Endothelial cell of umbilical vein (primary cell): Measurements from ENCODE around the gene ADGRD2. TPM values are rescaled to one million over a fixed set of nuclear protein-coding genes. Genes with fewer than 3 reads are reported as not detected.

Experiments used
- BruUV-seq: library from RNA; stranded (reverse); fragments of 400-500 nt; replicated peaks from 2 replicates; lab custom pipeline; 2021; lab: Mats Ljungman, UMichigan
- CTCF ChIA-PET: fragments of 300-600, 350-600 bp; sonication (Branson Sonifier 250); formaldehyde crosslinking; loops from one replicate; lab custom pipeline; 2021; ENCODE audit warnings: antibody characterized with exemption, inconsistent platforms; lab: Charles Lee
- POLR2A ChIA-PET: fragments of 300-600, 350-600 bp; sonication (Branson Sonifier 250); formaldehyde crosslinking; loops from one replicate; lab custom pipeline; 2021; ENCODE audit warnings: antibody characterized with exemption, inconsistent platforms; lab: Charles Lee
- DNase-seq: peaks from one replicate; pipeline ENCODE4 v3.0.0-alpha.2; 2011; ENCODE audit warnings: low read depth, low spot score
- FAIRE-seq: peaks from 2 replicates; lab custom pipeline; 2011; peaks lifted over from hg19 to GRCh38; lab: Jason Lieb, UNC
- H2AFZ ChIP-seq: 2 replicates; pipeline ENCODE4 v1.6.0; 2012; ENCODE audit warnings: low read depth, low read length, control low read depth, inconsistent platforms
- H3K27ac ChIP-seq: 2 replicates; pipeline ENCODE4 v1.5.1; 2011; ENCODE audit warnings: low read depth, mild to moderate bottlenecking, control low read depth, low read length, moderate library complexity; ENCODE audit not compliant: insufficient read depth
- H3K27me3 ChIP-seq, 2 experiments: 2 replicates each; pipeline versions ENCODE4 v1.6.0 to v1.6.1; 2011; ENCODE audit warnings: low read length in 2 of 2, mixed read lengths in 1 of 2; ENCODE audit not compliant: control insufficient read depth in 2 of 2, insufficient read depth in 2 of 2
- H3K36me3 ChIP-seq, 2 experiments: 2 replicates in 1 of 2; 3 replicates in 1 of 2; pipeline ENCODE4 v1.5.1; 2011; ENCODE audit warnings: low read length in 2 of 2, mild to moderate bottlenecking in 1 of 2, moderate library complexity in 1 of 2; ENCODE audit not compliant: control insufficient read depth in 2 of 2, insufficient read depth in 2 of 2; ENCODE audit errors: extremely low read depth in 1 of 2
- H3K4me1 ChIP-seq: 3 replicates; pipeline ENCODE4 v1.5.1; 2011; ENCODE audit warnings: mild to moderate bottlenecking, low read length; ENCODE audit not compliant: control insufficient read depth, insufficient read depth; ENCODE audit errors: extremely low read depth
- H3K4me2 ChIP-seq: 2 replicates; pipeline ENCODE4 v1.6.1; 2011; ENCODE audit warnings: low read length, control low read depth, mixed read lengths; ENCODE audit not compliant: insufficient read depth
- H3K4me3 ChIP-seq, 3 experiments: fragments of 200-600 bp in 1 of 3; sonication (generic), shearing (Covaris generic) in 1 of 3; replicated peaks in 1 of 3; 2 replicates each; pipeline ENCODE4 v1.5.1; 2011 to 2016; ENCODE audit warnings: control low read depth in 3 of 3, low read length in 3 of 3, mild to moderate bottlenecking in 2 of 3, inconsistent platforms in 1 of 3, low read depth in 1 of 3, moderate library complexity in 1 of 3; ENCODE audit not compliant: insufficient read depth in 1 of 3
- H3K79me2 ChIP-seq: 2 replicates; pipeline ENCODE4 v1.6.0; 2012; ENCODE audit warnings: low read length, inconsistent platforms; ENCODE audit not compliant: control insufficient read depth, insufficient read depth
- H3K9ac ChIP-seq: replicated peaks from 2 replicates; pipeline ENCODE3; 2011; ENCODE audit warnings: low read length, control low read depth; ENCODE audit not compliant: insufficient read depth; ENCODE audit errors: extremely low read depth
- H3K9me1 ChIP-seq: replicated peaks from 3 replicates; pipeline ENCODE4 v1.6.0; 2011; ENCODE audit warnings: mild to moderate bottlenecking, low read length; ENCODE audit not compliant: control insufficient read depth, insufficient read depth; ENCODE audit errors: extremely low read depth
- H3K9me3 ChIP-seq: replicated peaks from 2 replicates; pipeline ENCODE4 v1.5.1; 2012; ENCODE audit warnings: low read length, inconsistent platforms; ENCODE audit not compliant: control insufficient read depth, insufficient read depth
- H4K20me1 ChIP-seq: replicated peaks from 2 replicates; pipeline ENCODE3; 2011; ENCODE audit warnings: mild to moderate bottlenecking, low read length; ENCODE audit not compliant: control insufficient read depth, insufficient read depth; ENCODE audit errors: extremely low read depth
- EZH2 ChIP-seq: IDR thresholded peaks from 2 replicates; pipeline ENCODE4 v1.6.1; 2012; ENCODE audit warnings: borderline replicate concordance, low read depth, mild to moderate bottlenecking, moderate library complexity, low read length, inconsistent platforms; ENCODE audit not compliant: severe bottlenecking
- FOS ChIP-seq: IDR thresholded peaks from 2 replicates; pipeline ENCODE4 v1.6.1; 2011; ENCODE audit warnings: mild to moderate bottlenecking, low read length, moderate library complexity, borderline replicate concordance; ENCODE audit not compliant: insufficient read depth
- GATA2 ChIP-seq: IDR thresholded peaks from 2 replicates; pipeline ENCODE4 v1.7.0; 2011; ENCODE audit warnings: low read depth, mild to moderate bottlenecking, moderate library complexity, mixed read lengths, low read length; ENCODE audit not compliant: insufficient read length, insufficient read depth
- JUN ChIP-seq: IDR thresholded peaks from 2 replicates; pipeline ENCODE4 v1.6.1; 2011; ENCODE audit warnings: borderline replicate concordance, low read depth; ENCODE audit not compliant: insufficient read length, insufficient read depth
- MYC ChIP-seq: IDR thresholded peaks from one replicate; pipeline ENCODE4 v1.6.1; 2011; ENCODE audit warnings: mild to moderate bottlenecking, low read depth, low read length
- POLR2AphosphoS5 ChIP-seq: IDR thresholded peaks from 2 replicates; pipeline ENCODE4 v1.6.1; 2012; ENCODE audit warnings: low read depth, mild to moderate bottlenecking, control low read depth, low read length, moderate library complexity; ENCODE audit not compliant: insufficient read depth
- dilution Hi-C: fragments of 300-500 bp; cut with MboI; formaldehyde crosslinking; loops from one replicate; pipeline ENCODE4 v1.15.0; 2019; ENCODE audit warnings: low sequenced_read_pairs; ENCODE audit not compliant: extremely low pct_ligation_motif_present
- intact Hi-C: fragments of 100-400 bp; cut with micrococcal nuclease; formaldehyde crosslinking; loops from one replicate; pipeline ENCODE4 v1.10.0; 2022
- polyA plus RNA-seq, 4 experiments: library from polyadenylated mRNA; depleted of rRNA in 3 of 4; stranded (reverse) in 3 of 4; unstranded in 1 of 4; fragments of >200 nt; gene quantifications; 2 replicates each; pipeline versions ENCODE4 v1.2.1 to v1.2.3, GENCODE V29; 2011 to 2012; ENCODE audit warnings: missing spikeins in 1 of 4
- total RNA-seq: library from RNA; stranded (reverse); gene quantifications from 2 replicates; pipeline ENCODE4 v1.2.3, GENCODE V29; 2021
- TF ChIP-seq, protein P1 (sequence below), 2 donors: IDR thresholded peaks; 1 replicate in 1 of 2; 2 replicates in 1 of 2; pipeline ENCODE4 v1.5.1; 2011; ENCODE audit warnings: low read length in 2 of 2, mild to moderate bottlenecking in 2 of 2, moderate library complexity in 2 of 2, control low read depth in 1 of 2, inconsistent platforms in 1 of 2, low read depth in 1 of 2; ENCODE audit not compliant: insufficient read depth in 1 of 2; ENCODE audit errors: extremely low read depth in 1 of 2
- TF ChIP-seq, protein P2 (sequence below): IDR thresholded peaks from 2 replicates; pipeline ENCODE4 v1.6.1; 2011; ENCODE audit not compliant: insufficient read depth, insufficient read length

ADGRD2 gene
- total and polyA plus RNA-seq, 2 donors (not counting 3 experiments of a cell fraction or from before 2014, with no cell fraction given), result not detected

DNA sequence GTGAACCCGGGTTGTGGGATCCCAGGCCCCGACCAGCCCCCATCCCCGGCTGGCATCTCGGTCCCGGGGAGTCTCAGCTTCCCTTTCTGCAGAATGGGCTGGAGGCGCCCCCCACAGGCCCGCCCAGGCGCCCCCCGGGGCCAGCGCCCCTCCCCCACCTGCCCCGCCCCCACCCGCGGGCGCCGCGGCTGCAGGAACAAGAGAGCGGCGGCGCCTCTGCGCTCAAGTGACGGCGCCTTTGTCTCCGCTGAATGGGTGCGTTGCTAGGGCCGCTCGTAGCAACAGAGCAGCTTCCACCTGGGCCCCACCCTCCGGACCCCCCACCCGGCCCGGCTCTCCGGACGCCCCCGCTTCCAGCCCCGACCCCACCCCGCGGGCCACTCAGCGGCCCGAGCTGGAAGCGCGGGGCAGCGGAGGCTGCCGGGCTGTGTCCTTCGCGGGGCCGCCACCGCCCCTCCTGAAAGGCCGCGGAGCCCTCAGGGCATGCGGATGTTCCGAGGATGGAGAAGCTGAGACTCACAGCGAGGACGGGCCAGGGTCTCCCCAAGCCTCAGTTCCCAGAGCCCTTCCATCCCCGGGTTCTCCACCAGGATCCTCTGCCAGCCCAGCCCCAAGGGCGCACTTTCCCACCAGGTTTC lies 27.5 kb downstream of the ADGRD2 start:
- TF ChIP-seq EZH2 (peak; percentile 66), FOS (no peak)
- no peak for DNase-seq

DNA sequence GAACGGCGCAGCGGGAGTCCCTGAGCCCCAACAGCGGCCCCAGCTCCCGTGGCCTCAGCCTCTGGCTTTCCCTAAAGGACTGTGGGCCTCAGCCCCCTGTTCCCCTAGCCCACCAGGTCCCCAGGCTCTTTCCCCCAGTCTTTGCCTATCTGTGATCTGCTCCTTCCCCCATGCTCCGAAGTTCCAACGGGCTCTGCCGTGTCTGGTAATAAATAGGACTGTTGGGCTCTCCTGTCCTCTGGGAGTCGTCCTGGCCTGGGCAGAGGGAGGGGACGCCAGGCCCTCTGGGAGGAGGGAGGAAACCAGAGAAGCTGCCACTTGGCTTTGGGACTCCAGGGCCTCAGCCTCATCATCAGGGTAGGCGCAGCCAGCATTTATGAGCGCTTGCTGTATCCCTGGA lies 28.1 kb downstream of the ADGRD2 start:
- no peaks in the 10 kb centered on the region for H3K79me2 ChIP-seq
- dilution Hi-C loops (no loop called here), intact Hi-C loops (no loop called here)
- TF ChIP-seq POLR2AphosphoS5 (no peak), JUN (no peak), GATA2 (no peak), MYC (no peak)
- TF ChIP-seq, protein P1, sequence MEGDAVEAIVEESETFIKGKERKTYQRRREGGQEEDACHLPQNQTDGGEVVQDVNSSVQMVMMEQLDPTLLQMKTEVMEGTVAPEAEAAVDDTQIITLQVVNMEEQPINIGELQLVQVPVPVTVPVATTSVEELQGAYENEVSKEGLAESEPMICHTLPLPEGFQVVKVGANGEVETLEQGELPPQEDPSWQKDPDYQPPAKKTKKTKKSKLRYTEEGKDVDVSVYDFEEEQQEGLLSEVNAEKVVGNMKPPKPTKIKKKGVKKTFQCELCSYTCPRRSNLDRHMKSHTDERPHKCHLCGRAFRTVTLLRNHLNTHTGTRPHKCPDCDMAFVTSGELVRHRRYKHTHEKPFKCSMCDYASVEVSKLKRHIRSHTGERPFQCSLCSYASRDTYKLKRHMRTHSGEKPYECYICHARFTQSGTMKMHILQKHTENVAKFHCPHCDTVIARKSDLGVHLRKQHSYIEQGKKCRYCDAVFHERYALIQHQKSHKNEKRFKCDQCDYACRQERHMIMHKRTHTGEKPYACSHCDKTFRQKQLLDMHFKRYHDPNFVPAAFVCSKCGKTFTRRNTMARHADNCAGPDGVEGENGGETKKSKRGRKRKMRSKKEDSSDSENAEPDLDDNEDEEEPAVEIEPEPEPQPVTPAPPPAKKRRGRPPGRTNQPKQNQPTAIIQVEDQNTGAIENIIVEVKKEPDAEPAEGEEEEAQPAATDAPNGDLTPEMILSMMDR (IDR thresholded peaks at IDR 0.05; ENCODE audit: extremely low read depth in 1 of 2, insufficient read depth in 1 of 2, low read depth in 1 of 2, low read length in 2 of 2), result no peak
- TF ChIP-seq, protein P2, sequence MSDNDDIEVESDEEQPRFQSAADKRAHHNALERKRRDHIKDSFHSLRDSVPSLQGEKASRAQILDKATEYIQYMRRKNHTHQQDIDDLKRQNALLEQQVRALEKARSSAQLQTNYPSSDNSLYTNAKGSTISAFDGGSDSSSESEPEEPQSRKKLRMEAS, result no peak
- no TSS peak for BruUV-seq
- H3K4me1 ChIP-seq, result no peaks in the 10 kb centered on the region
- peaks cover 20 to 31% of the 10 kb centered on the region in 2 experiments for H3K27me3 ChIP-seq
- no peak overlapping the region for H3K4me2 ChIP-seq
- no peak overlapping the region for H3K4me3 ChIP-seq
- H3K9ac ChIP-seq, result no peak overlapping the region
- no peaks in the 10 kb centered on the region for H4K20me1 ChIP-seq
- POLR2A ChIA-PET, result no interaction called here
- H2AFZ ChIP-seq, result no peak overlapping the region
- no peak overlapping the region for H3K27ac ChIP-seq
- no peaks in the 10 kb centered on the region for H3K36me3 ChIP-seq
- FAIRE-seq (no peak), DNase-seq (no peak)
- H3K9me1 ChIP-seq, result no peaks in the 10 kb centered on the region
- CTCF ChIA-PET, result interaction anchor here (0.6 to 1.5 kb wide), 3 partner anchors 9 to 45 kb away, joined by 3 to 4 read pairs (median 3); no protein-coding TSS in a partner anchor
- no peaks in the 10 kb centered on the region for H3K9me3 ChIP-seq

More for the DNA sequence above, 27.5 kb downstream of the ADGRD2 start:
- Histone ChIP-seq H3K9me1 (no peaks in the 10 kb centered on the region), H3K4me1 (no peaks in the 10 kb centered on the region), H3K27ac (no peak overlapping the region), H3K9me3 (no peaks in the 10 kb centered on the region), H3K4me3 (no peak overlapping the region), H4K20me1 (no peaks in the 10 kb centered on the region), H3K27me3 (peaks cover 20 to 31% of the 10 kb centered on the region in 2 experiments), H3K79me2 (no peaks in the 10 kb centered on the region), H3K4me2 (no peak overlapping the region), H2AFZ (no peak overlapping the region), H3K36me3 (no peaks in the 10 kb centered on the region), H3K9ac (no peak overlapping the region)
- ChIA-PET POLR2A (no interaction called here), CTCF (interaction anchor here (0.6 to 1.5 kb wide), 3 partner anchors 9 to 44 kb away, joined by 3 to 4 read pairs (median 3); no protein-coding TSS in a partner anchor)
- dilution Hi-C loops, result no loop called here
- intact Hi-C loops, result no loop called here
- BruUV-seq, result no TSS peak
- FAIRE-seq, result no peak
